T-helper 2 cell treated with Interferon-gamma antibody and Interleukin-4, amounts not matched to agents 100 ng/mL and 5 ng/mL, for 36 hours (primary cell): ENCODE measurements around the gene NPTX1. TPM values are rescaled to one million over a fixed set of nuclear protein-coding genes. Genes with fewer than 3 reads are reported as not detected.

Experiments
- intact Hi-C: fragments of 100-400 bp; cut with micrococcal nuclease; formaldehyde crosslinking; loops from one replicate; pipeline ENCODE4 v1.15.1; 2023
- total RNA-seq: library from RNA; stranded (reverse); gene quantifications from 2 replicates; pipeline ENCODE4 v1.2.3, GENCODE V29; 2022

NPTX1 gene
- total RNA-seq, 1 donor from 2014 or later, result 29.5 TPM

- intact Hi-C loops, result no loop called here
Measured at GRCh38 chr17:80461528-80462160, 14.8 kb downstream of the NPTX1 start.

DNA sequence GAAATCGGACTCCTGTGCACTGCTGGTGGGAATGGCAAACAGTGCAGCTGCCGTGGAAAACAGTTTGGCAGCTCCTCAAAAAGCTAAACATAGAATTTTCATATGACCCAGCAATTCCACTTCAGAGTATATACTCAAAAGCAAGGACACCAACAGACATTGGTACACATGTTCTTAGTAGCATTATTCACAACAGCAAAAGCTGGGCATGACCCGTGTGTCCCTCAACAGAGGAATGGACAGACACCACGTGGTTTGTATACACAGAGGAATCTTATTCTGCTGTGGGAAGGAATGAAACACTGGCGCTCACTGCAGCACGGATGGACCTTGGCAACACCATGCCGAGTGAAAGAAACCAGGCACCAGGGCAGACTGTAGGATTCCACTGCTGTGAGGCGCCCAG lies 16.0 kb downstream of the NPTX1 start:
- intact Hi-C loops, result no loop called here

DNA sequence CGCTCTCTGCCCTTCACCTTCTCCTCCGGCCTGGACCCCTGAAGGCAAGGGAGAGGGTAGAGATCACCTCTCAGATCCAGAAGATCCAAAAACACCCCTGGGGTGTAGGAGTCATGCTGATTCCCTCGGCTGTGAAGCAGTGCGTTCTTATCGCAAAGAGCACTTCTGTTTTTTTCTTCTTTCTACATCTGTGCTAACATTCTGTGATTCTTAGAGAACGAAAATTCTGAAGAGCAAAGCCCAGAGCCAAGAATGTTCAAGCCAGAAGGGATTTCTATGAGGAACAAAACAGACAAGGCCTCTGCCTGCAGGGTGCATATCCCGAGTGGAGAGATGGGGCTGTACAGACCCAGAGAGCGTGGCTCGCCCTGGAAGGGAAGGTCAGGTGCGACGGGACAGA lies 17.2 kb downstream of the NPTX1 start:
- intact Hi-C loops, result loop anchor here (10.0 kb wide), 1 partner anchor 116 kb away; no protein-coding TSS in a partner anchor

DNA sequence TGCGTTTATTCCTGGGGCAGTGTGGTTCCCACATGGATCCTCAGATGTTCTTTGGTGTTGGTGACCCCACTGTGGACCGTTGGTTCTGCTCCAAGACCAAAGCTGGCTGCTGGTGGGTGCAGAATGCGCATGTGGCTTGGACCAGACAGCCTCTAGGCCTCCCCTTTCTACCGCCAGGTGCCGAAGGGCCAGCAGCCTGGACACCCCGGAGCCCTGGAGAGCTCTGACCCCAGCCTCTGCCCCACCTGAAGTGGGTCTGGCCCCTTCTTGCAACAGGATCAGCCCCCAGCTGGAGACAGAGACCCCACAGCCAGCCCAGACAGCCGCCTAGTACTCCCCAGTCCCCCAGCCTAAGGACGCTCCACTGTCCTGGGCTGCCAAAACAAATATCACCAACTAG lies 18.4 kb downstream of the NPTX1 start:
- intact Hi-C loops, result loop anchor here (10.0 kb wide), 1 partner anchor 117 kb away; no protein-coding TSS in a partner anchor

DNA sequence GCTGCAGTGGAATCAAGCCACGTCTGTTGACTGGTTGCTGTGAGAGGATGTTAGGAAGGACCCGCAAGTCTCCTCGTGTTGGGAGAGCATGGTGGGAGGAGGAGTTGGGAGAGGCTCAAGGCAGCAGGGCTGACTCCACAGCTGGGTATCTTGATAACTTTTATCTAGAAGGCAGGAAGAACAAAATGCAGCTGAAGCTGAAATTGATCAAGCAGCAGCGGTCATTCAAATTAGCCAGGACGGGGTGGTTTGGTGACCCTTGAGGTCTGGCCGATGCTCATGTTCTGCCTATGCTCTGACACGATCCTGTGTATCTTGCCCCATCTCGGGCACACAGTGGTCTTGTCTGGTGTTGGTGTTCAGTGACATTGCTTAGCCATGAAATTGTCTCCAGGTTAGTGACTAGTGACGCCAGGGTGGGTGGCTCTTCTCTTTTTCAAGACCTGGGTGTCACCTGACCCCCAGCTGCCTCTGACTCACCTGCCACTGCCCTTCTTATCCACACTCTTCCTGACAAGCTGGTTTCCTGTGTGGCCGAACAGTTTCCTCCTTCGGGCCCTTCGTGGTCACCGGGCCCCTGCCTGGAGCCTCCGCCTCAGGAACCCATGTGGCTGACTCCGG lies 19.1 kb downstream of the NPTX1 start:
- intact Hi-C loops, result loop anchor here (10.0 kb wide), 1 partner anchor 117 kb away; no protein-coding TSS in a partner anchor

DNA sequence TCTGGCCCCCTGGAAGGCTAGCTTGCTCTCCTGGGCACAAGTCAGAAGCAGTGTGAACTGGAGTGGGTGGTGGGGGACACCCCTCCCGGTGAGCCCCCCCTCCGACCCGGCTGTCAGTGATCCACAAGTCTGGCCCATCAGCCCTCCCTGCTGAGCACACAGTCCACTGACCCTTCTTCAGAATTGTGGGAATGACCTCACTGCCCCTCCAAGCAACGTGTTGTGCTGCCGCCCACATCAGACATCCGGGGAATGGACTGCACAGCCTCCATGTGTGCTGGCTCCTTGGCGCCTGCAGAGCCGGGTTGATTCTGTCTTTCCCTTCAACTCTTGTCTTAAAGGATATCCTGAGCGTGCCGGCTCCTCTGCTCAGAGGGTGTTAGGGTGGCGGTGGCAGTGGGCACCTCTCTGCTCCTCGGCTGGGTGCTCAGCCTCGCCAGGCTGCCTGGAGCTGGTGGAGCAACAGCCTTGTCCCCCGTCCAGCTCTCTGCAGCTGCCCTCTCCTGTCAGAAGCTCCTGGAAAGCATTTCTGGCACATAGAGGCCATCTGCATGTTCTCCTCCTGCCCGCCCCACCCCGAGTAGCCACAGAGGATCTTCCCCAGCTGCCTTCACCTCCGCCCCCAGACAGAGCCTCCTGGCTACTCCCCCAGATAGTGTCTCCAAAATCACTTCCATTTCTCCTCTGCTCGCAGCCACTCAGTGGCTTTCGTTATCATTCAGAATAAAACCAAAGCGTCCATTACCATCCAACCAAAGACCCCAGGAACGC lies 19.8 kb downstream of the NPTX1 start:
- intact Hi-C loops, result loop anchor here (10.0 kb wide), 1 partner anchor 118 kb away; no protein-coding TSS in a partner anchor

DNA sequence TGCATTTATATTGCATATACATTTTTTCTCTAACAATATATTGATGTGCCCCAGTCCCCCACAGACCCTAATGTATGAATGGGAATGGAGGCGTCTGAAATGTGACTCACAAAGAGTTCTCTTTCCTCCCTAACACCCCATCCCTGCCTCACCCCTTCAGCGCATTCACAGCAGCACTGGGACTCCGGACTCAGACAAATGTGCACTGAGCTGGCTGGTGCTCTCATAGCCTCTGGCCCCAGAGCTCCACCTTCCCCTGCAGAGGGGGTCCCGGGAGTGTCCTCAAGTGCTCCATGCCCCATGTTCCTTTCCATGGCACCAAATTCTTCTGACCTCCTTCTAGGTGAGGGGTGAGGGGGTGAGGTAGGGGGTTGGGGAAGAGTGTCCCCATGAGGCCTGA lies 20.6 kb downstream of the NPTX1 start:
- intact Hi-C loops, result loop anchor here (1.0 to 10.0 kb wide), 2 partner anchors 40 to 119 kb away; partner anchors contain the start of gene ENDOV

DNA sequence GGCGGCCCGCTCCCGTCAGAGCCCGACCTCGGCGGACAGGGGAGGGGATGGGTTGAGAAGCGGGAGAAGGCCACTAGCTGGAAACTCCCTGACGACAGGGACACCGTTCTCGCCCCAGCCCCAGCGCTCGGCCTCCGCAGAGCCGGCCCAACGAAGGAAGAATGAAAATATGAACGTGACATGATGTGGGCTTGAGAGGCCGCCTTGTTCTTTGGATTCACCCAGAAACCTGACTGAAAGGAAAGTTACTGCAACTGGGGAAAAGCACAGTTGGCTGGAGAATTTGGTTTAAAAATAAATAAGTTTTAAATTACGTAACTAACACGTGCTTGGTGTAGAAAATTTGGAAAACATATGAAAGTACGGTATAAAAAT lies 21.1 kb downstream of the NPTX1 start:
- intact Hi-C loops, result loop anchor here (1.0 to 10.0 kb wide), 2 partner anchors 40 to 119 kb away; partner anchors contain the start of gene ENDOV

DNA sequence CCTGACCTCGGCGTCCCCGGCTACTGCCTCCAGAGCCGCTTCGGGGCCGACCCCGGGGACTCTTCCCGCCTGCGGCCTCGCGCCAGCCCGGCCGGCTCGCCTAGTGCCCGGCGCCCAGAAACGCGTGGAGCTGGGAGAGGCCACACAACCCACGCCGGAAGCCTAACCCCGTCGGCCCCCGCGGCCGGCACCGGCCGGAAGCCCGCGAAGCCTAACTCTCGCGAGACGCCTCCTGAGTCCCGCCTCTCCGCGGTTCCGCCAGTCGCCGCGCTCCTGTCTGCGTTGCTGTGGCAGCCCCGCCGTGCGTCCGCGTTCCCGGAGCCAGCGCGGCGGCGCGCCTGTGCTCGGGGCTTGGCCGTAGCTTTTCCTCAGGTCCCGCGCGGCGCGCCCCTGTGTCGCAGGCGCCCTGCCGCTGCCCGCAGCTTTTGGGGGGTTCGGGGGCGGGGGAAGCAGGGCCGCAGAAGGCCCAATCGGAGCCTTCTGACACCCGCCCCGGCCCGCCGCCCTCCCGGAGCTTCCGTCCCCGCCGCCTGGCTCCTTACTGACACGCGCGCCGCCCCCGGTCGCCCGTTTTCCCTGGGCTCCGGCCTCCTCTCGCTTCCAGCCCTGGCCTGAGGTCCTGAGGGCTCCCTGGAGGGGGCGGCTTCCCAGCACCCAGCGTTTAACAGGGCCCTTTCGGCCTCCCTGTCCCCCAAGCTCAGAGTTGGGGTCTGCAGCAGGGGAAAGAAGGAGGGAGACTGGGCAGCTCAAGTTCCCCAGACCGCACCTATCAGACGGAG lies 21.7 kb downstream of the NPTX1 start:
- intact Hi-C loops, result loop anchor here (1.0 to 10.0 kb wide), 3 partner anchors 39 to 438 kb away; partner anchors contain the start of gene ENDOV

DNA sequence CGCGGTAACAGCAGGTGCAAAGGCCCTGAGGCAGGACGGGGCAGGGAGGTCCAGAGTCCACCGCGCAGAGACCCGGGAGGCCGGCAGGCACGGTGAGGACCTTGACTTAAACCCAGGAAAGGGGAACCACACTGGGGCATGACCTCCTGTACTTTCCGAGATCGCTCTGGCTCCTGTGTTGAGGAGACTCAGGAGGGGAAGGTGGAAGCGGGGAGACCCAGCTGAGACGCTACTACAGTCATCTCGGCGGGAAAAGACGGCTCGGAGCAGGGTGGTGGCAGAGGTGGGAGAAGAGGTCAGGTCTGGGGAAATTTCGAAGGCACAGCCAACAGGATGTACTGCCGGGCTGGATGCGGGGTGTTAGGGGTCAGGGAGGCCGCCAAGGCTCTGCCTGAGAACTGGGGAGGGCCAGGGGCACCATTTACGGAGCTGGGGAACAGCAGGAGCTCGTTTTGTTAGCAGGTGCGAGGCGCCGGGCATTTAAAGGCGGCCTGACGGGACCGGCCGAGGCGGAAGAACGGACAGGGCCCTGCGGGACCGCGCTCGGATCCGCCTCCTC lies 22.3 kb downstream of the NPTX1 start:
- intact Hi-C loops, result loop anchor here (1.0 to 10.0 kb wide), 2 partner anchors 121 to 438 kb away; no protein-coding TSS in a partner anchor

DNA sequence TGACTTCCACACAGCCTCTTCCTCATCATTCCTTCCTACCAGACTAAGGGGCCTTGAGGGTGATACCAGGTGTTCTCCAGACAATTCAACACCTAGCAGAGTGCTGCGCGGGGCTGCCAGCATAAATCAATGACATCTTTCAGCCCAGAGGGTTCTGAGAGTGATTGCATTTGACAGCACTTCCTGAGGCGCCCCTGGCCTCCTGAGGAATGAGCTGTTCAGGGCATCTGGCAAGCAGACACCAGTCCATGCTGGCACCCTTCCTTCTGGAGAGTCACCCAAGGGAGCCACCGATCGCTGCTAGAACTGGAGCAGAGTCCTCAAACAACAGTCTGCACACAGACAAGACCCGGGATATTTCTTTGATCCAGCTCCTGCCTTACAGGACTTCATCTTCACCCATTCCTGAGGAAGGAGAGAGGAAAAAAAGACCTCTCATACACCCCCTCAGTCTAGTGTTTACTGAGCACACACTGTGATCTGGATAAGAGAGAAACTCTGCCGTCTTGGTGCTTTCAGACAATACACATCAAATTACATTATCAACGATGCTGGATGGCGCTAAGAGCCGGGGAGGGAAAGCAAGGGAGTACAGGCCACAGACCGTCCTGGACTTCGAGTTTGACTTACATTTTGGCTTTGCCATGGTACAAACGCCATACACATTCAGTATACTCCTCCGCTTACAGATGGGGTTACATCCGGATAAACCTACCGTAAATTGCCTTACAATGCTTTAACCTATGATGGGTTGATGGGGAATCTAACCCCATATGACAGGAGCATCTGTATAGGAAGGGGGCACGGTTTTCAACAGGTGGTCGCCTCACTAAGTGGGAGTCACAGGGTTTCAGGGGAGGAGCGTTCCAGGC lies 23.0 kb downstream of the NPTX1 start:
- intact Hi-C loops, result loop anchor here (10.0 kb wide), 1 partner anchor 121 kb away; no protein-coding TSS in a partner anchor

DNA sequence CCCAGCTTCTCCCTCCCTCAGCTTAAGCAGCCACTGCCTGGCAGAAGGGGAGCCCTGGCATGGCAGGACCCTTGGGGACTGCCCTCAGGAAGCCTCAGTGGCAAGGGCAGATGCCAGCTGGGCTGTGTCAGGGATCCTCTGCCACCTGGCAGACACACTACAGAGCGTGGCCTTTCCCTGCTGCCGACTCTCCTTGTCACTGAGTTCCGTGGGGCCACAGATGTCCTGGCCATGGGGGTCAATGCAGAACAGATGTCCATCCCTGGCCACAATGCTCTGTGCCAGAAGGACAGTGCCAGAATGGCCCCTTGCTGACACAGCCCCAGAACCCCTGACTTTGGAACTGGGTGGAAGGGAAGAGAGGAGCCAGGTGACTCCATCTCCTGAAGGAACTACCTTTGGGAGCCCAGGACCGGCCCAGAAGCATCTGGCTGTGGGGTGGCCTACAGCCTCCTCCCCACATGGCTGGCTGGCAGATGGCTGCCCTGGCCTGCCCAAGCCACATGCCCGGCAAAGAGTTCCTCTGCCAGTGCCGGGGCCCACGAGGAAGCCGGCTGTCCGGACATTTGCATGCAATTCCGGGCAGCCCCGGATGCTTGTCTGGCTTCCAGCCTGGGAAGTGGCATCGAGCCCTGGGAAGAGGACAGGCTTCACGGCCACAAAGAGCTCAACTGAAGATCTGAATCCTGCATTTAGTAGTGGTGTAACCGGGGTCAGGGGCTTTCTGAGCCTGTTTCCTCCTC lies 24.1 kb downstream of the NPTX1 start:
- intact Hi-C loops, result loop anchor here (10.0 kb wide), 1 partner anchor 122 kb away; no protein-coding TSS in a partner anchor

DNA sequence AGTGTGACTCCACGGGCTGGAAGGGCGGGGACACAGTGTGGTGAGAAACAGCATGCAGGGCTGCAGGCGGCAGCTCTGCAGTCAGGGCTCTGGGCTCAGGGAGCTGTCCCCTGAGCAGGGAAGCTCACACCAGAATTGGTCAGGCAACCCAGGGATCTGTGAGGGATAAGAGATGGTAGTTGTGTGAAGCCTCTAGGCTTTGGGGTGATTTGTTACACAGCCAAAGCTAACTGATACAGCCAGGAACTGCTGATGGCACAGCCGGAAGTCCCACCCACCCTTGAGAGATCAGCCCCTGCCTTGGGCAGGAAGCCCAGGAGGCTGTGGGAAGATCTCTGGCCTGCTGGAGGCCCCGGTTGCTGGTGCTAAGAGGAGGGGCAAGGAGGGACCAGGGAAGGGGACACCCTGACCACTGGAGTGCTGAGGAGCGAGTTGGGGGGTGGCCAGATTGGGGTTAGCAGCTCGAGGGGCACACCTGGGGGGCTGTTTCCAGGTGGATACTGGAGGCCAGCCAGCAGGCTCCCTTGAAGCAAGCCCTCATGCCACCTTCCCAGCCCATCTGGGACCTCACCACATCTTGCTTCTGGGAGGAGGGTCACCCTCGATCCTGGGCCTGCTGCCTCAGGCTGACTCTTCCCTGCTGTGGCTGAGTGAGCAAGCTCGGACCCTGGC lies 25.2 kb downstream of the NPTX1 start:
- intact Hi-C loops, result loop anchor here (10.0 kb wide), 1 partner anchor 124 kb away; no protein-coding TSS in a partner anchor

GRCh38 chr17:80449930-80450576 lies 26.4 kb downstream of the NPTX1 start:
- intact Hi-C loops, result loop anchor here (10.0 kb wide), 1 partner anchor 125 kb away; no protein-coding TSS in a partner anchor

DNA sequence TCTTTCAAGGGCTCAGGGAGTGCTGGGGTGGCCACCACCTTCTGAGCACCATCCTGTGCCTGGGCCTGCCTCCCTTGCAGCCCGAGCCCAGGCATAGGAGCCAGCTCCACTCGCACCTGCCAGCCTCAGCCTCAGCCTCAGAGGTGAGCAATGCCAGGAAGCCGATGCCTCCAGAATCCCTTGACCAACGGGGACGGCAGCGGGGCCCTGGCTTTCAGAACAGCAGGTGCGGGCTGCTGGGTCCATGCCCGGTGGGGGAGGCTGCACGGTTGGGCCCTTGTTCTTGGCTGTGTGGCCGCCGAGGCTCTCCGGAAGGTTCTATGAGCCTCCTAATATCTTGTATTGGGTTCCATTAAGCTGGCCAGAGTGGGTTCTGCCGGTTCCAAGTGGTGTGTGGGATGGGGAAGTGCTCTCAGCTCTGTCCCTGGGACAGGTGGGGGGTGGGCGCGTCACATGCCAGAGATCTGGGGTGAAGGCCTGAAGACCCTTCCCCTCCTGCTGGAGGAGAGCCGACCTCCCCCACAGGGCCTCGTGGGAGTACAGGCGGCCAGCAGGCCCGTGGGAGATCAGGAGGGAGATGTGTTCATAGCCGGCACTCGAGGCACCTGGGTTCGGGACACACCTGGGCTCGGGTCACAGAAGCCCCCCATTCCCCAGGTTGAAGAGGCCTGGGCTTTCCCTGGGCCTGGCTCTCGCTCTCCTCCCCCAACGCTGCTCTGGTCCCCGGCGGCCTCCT lies 27.0 kb downstream of the NPTX1 start:
- intact Hi-C loops, result no loop called here

GRCh38 chr17:80447790-80448189 lies 28.6 kb downstream of the NPTX1 start:
- intact Hi-C loops, result no loop called here
